Stimulated activated CD4-positive, alpha-beta T cell treated with anti-CD3 and anti-CD28 coated beads, TNF-alpha, amount 100 ng/mL, for 24 hours (primary cell): ENCODE data around the gene EIPR1.
A peak's percentile ranks its signal among the peaks of the same experiment; 100 is the strongest.

Experiments
- DNase-seq, 3 experiments: peaks; one replicate each; pipeline ENCODE4 v3.0.0-alpha.2; 2020; ENCODE audit warnings: low read depth in 3 of 3

The EIPR1 gene

GRCh38 chr2:3305952-3306351, 71.7 kb downstream of the EIPR1 start:
- no peak for DNase-seq

GRCh38 chr2:3305431-3305830, 72.2 kb downstream of the EIPR1 start:
- DNase-seq, result no peak

- peak; percentile 61 to 77 (median 67) for DNase-seq
Observed at GRCh38 chr2:3303583-3304406, 73.8 kb downstream of the EIPR1 start.

GRCh38 chr2:3302751-3303582, 74.7 kb downstream of the EIPR1 start:
- DNase-seq, result no peak

GRCh38 chr2:3302421-3302750, 75.2 kb downstream of the EIPR1 start:
- DNase-seq, result no peak

GRCh38 chr2:3301001-3301400, 76.6 kb downstream of the EIPR1 start:
- no peak for DNase-seq

GRCh38 chr2:3300224-3300995, 77.2 kb downstream of the EIPR1 start:
- no peak for DNase-seq

GRCh38 chr2:3299703-3300102, 77.9 kb downstream of the EIPR1 start:
- DNase-seq, result no peak

- DNase-seq, result no peak
Observed at GRCh38 chr2:3299130-3299529, 78.5 kb downstream of the EIPR1 start.

- DNase-seq, result no peak
Observed at GRCh38 chr2:3298191-3298590, 79.4 kb downstream of the EIPR1 start.

GRCh38 chr2:3297523-3297922, 80.1 kb downstream of the EIPR1 start:
- no peak for DNase-seq

- no peak for DNase-seq
Observed at GRCh38 chr2:3296182-3296972, 81.2 kb downstream of the EIPR1 start.

- no peak for DNase-seq
Observed at GRCh38 chr2:3294493-3294892, 83.1 kb downstream of the EIPR1 start.

- no peak for DNase-seq
Observed at GRCh38 chr2:3294069-3294468, 83.5 kb downstream of the EIPR1 start.

GRCh38 chr2:3293221-3293620, 84.4 kb downstream of the EIPR1 start:
- DNase-seq, result no peak

GRCh38 chr2:3292416-3292815, 85.2 kb downstream of the EIPR1 start:
- no peak for DNase-seq

GRCh38 chr2:3291750-3292149, 85.9 kb downstream of the EIPR1 start:
- DNase-seq, result no peak

GRCh38 chr2:3291113-3291512, 86.5 kb downstream of the EIPR1 start:
- no peak for DNase-seq

- no peak for DNase-seq
Observed at GRCh38 chr2:3290655-3291054, 87.0 kb downstream of the EIPR1 start.

GRCh38 chr2:3289971-3290370, 87.6 kb downstream of the EIPR1 start:
- DNase-seq, result no peak

- DNase-seq, result no peak
Observed at GRCh38 chr2:3289526-3289925, 88.1 kb downstream of the EIPR1 start.

GRCh38 chr2:3289171-3289515, 88.5 kb downstream of the EIPR1 start:
- DNase-seq, result no peak
